ENCODE measurements around the gene SPECC1L.

SPECC1L gene

DNA sequence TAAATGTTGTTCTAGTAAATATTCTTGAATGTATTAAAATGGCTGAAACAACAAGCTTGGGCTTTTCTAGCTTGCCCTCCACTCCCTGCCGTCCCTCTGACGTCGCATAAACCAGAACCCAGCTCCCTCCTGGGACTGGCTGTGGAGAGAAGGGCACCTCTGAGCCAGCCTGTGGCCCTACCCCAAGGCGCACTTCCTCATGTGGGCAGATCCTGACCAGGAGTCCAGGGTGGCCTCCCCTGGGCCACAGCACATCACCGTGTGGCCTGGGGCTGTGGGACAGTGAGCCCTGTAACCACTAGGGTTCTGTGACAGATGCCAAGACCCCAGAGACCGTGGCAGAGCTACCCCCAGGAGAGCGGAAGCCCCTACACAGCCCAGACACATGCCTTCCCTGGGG is 146.6 kb downstream of the SPECC1L start:
- DNase-seq (ENCODE audit: low read depth): no peak

DNA sequence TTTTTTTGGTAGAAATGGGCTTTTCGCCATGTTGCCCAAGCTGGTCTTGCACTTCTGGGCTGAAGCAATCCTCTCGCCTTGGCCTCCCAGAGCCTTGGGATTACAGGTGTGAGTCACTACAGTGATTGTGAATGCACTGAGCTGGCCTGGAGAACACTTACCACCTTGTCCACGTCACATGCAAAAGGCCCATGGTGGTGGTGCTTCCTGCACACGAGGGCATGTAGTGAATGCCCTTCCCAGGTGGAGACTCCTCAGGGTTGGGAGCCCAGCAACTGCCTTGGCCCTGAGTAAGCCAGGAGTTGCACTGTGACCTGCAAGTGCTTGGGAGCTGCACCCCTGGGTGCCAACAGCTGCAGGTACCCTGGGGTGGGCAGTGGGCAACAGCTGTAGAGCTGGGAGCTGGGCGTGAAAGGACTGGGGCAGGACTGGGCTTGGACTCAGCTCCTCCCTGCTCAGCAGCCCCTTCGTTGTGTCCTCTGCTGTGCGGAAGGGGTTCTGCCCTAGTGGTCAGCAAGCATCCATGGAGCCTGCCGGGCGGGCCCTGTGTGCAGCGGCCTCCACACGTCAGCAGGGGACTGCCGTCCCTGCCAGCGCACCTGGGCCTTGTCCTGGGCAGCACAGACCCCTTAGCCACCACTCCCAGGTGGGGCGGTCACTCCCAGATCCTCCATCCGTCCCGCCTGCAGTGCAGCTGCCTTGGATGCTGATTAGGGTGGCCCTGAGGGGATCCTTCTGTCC is 147.4 kb downstream of the SPECC1L start:
- DNase-seq (ENCODE audit: low read depth): no peak

DNA sequence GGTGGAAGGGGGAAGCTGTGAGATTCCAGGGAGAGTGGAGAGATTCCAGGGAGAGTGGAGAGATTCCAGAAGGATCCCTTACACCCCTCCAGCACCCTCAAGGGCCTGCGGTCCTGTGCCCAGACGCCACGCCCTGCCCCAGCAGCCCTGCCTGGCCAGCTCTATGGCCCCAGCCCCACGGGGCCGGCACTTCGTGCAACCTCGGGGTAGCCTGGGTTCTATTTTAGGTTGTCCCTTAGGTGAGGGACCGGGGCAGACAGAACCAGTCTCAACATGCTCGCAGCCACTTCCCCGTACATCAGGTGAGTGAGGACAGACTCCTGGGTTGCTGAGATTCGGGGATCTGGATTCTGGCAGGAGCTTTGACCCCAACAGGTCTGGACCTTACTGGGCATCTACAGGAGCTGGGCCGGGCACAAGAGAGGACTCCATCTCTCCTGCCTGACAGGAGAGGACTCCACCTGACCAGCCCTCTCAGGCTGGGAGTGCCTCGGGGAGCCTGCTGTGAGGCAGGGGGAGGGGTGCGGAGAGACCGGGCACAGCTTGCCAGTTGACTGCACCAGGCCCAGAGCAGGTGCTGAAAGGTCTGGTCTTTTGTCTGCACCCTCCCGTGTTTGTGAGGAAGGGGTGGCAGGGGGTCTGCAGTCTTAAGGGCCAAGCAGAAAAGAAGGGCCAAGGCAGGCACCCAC is 148.3 kb downstream of the SPECC1L start:
- DNase-seq (ENCODE audit: low read depth): no peak

DNA sequence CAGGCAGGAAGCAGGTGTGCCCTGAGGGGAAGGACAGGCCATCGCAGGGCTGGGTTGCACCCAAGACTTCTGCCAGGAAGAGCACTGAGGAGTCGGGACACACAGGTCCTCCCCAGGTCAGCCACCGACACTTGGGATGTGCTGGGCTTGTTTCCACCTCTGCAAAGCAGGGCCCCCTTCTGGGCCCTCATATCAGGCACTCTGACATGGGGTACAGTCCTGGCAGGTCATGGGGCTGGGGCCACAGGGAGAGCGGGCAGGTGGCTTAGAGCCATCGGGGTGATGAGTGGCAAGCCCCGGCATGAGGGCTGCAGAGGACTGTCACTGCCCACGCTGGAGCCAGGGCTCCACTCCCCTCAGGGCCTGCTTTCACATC is 148.8 kb downstream of the SPECC1L start:
- no peak for DNase-seq (ENCODE audit: low read depth)

DNA sequence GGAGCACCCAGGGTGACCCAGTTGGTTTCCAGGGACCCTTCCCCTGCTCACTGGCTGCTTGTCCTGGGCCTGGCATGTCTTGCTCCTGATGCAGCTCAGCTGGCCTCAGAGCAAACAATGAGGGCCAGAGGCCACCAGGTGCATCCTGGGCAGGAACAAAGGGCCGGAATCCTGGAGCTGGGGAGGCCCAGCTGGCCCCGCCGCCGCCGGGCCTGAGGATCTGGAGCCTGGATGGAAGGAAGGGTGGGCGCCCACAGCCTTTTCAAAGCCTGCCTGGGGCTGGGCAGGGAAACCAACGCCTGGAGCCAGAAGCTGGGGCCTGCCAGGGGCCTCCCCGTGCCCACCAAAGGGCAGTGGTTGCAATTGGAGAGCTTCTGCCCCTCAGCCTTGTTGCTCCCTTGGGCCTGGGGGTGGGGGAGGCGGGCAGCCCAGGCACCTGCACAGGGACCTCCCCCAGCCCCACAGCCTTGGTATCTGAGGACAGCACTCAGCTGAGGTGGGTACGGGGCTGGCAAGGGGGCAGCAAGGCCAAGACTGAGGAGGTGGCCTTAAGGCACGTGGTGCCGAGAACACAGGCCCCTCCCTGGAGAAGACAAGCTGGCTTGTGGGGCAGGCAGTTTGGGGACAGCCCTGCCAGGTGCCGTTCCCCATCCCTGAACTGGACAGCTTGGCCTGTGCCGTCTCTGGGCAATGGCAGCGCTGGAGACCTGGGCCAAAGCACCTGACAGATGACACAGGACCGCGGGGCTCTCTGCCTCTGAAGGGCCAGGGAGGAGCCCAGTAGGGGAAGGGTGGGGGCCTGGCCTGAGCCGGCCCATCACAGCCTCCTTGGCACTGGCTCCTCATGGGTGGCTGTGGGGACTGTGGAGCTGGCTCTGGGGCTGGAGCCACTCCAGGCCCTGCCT is 149.7 kb downstream of the SPECC1L start:
- DNase-seq (ENCODE audit: low read depth): no peak

DNA sequence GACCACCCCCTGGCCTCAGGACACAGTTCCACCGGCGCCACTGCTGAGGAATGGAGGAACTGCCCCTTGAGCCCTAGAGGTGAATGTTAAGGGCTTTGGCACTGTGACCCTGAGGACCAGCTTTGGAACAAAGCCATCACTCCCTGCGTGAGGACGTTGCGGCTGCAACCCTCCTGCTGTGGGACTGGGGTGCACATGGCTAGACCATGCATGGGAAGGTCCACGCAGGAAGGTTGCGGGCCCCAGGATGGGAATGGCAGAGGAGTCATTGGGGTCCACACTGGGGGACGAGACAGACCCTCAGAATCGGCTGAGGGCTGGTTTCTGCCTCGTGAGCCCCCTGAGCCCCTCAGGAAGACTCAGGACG is 150.3 kb downstream of the SPECC1L start:
- no peak for DNase-seq (ENCODE audit: low read depth)

DNA sequence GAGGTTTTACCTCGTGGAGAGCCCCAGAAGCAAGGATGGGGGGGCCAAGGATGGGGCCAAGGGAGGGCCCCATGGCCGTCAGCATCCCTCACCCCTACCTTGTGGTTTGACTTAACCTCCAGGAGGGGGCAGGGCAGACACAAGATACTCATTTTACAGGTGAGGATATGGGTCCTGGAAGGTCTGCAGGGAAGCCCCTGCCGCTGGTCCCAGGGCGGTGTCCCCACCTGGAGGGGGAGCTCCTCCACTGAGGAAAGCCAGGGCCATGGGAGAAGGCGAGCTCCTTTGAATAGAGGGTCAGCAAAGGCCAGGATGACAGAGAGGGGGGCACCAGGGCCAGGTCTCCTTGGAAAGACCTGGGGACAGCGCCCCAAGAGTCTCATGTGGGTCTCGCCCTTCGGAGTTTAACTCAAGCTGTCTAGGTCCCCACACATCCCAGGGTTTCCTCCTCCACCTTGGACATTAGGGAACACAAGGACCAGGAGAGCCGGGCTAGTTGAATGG is 150.8 kb downstream of the SPECC1L start:
- no peak for DNase-seq (ENCODE audit: low read depth)

DNA sequence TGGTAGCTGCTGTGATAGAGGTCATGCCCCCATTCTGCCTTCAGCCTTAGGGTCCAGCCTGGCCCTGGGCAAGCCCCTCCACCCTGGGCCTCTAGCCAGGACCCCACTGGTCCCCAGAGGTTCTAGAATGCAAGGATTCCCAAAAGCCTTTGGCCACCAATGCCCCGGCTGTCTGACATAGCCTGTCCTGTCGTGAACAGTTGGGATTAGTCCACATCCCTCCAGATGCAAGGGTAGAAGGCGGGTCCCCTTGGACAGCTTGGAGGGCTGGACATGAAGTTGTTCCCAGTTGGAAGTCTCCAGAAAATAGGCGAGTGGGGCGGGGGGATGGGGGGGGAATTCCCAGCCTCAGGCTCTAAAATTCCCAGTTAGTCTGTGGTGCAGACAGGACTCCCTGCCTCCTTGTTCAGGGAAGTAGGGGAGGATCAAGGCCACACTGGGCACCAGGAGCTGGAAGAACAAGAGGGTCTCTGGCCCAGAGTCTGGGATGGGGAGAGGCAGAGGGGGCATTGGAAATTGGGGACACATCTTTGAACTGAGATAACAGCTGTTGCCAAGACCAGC is 151.6 kb downstream of the SPECC1L start:
- no peak for DNase-seq (ENCODE audit: low read depth)

DNA sequence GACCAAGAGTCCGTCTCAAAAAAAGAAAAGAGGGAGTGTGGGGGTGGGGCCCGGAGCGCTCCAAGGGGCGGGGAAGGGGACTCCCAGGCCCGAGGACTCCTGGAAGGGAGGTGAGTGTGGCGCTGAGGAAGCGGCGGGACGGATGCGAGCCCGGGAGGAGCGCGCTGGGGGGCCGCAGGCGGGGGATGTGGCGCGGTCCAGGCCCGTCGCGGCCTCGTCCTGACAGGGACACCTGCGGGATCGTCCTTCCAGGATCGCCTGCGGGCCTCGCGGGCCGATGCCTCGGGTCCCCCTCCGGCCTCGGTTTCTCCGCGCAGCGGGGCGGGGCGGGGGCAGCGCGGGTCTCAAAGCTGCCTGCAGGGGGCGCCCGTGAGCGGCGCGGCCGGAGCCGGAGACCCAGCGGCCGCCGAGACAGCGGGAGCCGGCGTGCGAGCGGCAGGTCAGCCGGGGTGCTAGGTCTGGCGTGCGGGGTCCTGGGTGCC is 152.9 kb downstream of the SPECC1L start:
- peak; percentile 29 for DNase-seq (ENCODE audit: low read depth)

DNA sequence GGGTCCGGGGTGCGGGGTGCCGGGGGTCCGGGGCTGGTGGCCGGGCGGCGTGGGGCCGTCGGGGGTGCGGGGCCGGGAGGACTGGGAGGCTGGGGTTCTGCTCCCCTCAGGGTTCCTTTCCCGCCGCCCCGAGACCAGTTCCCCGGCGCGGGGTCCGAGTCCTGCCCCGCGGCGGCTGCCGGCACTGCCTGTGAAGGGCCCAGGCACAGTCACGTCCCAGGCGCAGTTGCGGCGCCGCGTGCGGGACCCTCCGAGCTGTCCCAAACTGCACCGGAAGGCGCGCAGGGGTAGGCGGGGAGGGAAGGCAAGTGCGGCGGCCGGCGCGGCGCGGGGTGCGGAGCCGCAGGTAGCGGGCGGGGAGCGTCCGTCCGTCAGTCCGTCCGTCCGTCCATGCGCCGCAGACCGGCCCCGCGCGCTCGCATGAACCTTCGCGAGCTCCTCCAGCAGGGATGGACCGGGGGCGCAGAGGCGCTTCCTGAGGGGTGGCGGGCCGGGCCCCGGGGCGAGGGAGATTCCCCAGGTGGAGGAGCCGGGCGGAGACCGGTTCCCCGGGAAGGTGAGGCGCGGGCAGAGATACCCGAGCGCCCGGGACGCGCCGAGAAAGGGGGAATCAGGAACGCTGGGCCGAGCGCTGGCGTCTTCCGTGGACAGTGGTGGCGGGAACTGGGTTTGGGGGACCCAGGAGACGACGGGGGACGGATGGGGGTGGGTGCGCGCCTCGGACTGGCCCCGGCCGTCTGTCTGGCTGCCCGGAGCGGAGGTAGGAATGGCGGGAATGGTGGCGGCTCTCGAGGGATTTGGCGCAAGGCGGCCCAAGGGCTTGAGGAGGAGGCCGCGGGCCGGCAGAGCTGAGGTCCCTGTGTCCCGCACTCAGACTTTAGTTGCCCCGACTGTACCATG is 153.6 kb downstream of the SPECC1L start:
- no peak for DNase-seq (ENCODE audit: low read depth)

DNA sequence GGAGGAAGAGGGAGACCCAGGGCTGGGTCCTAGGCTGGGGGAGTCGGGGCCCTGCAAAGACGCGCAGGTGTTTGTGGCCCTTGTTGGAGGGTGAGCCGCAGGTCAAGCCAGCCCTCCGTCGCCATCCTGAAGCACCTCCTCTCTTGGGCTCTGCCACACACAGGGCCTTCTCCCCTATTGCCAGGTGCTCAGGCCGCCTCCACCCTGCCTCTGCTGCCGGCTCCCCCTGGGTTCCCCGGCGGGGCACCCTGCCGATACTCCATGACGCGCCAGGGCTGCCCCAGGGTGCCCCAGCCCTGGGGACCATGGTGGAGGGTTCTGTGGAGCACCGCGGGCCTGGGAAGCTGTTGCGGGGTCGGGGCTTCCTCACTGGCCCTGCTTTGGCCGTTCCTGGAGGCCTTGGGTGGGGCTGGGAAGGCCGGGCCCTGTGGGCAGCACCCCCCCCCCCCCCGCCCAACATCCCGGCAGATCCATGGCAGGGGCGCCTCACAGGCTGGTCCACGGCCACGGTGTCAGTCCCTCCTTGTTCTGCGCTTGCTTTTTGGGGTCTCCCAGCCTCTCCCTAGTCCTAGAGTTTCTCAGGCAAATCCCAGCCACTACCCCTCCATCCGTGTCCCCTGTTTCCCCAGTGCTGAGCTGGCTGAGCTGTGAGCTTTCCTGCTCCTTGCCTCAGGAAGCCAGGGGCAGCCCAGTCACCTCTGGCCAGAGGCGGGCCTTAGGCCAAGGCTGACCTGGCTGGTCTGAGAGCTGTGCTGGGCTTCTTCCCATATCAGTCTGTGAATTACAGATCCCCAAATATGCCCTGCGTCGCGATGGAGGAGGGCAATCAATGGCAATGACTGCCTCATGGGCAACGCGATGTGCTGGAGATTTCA is 154.5 kb downstream of the SPECC1L start:
- DNase-seq (ENCODE audit: low read depth): no peak

DNA sequence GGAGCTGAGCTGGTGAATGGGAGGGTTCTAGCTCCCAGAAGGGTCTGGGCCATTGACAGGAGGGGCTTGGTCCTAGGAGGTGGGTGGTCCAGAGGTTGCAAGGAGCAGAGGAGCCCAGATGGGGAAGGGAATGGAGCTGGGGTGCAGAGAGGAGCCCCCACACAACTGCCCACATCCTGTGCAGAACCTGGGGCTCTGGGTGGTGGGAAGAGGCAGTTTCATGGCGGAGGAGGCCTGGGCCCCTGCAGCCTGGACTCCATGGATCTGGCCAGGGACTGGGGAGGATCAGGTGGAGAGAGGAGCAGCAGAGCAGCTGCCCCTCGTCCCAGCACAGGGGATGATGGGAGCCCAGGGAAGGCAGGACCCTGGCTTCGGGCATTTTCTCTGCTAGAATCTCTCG is 155.8 kb downstream of the SPECC1L start:
- no peak for DNase-seq (ENCODE audit: low read depth)

DNA sequence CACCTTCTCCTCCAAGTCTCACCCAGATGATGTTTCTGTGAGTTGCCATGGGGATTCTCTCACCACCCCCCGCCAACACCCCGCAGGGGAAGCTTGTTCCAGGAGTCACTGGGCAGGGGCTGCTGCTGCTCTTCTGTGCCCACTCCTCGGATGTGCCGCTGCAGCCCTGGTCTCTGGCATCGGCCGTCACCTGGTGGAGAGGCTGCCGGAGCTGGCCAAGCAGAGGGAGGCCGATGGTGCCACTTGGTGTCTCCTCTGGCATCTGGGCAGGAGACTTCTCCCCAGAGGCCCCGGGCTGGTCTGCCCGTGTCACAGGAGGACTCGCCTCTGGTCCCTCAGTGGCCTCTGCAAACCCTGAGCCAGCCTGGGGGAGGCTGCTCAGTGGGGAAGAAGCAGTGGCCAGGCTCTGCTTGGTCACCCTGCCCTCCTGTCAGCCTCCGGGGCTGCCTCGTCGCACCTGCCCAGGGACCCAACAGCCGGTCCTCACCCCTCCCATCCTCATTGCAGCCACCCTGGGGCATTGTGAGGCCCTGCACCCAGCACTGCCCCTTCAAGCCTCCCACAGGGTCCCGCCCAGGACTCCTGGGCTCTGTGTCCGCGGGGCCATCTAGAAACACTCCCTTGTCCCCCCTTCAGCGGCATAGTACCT is 156.3 kb downstream of the SPECC1L start:
- DNase-seq (ENCODE audit: low read depth): no peak

DNA sequence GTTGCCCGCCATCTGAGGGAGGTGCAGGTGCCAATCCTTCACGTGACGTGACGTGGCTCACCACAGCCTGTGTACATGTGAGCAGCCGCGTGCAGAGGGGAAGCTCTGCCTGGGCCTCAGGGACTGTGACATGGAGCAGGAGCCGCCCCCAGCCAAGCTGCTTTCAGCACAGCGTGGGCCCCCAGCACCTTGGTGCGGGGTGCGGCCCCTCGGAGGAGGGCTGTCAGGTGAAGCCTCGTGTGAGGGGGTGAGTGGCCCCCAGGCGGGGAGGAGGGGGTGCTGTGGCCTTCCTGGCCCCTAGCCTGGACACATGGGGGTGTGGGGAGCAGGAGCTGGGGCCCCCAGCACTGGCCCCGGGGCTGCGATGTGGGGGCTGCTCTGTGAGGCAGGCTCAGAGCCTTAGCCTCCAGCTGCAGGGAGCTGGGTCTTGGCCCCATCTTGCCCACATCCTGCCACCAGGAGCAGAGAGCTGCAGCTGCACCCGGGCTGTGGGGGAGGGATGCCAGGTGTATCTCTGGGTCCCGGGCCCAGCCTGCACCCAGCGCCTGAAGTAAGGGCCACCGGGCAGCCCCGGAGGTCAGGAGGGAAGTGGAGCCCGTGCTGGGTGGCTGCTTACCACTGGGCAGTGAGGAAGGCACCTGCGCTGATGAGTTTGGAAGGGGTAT is 157.0 kb downstream of the SPECC1L start, which contains the start of gene ADORA2A:
TSS of gene ADORA2A (plus strand) at position 100 of the 665 bp plus-strand sequence. CDS start 5,806 bp downstream, outside the sequence.
- peak; percentile 62 for DNase-seq (ENCODE audit: low read depth)

DNA sequence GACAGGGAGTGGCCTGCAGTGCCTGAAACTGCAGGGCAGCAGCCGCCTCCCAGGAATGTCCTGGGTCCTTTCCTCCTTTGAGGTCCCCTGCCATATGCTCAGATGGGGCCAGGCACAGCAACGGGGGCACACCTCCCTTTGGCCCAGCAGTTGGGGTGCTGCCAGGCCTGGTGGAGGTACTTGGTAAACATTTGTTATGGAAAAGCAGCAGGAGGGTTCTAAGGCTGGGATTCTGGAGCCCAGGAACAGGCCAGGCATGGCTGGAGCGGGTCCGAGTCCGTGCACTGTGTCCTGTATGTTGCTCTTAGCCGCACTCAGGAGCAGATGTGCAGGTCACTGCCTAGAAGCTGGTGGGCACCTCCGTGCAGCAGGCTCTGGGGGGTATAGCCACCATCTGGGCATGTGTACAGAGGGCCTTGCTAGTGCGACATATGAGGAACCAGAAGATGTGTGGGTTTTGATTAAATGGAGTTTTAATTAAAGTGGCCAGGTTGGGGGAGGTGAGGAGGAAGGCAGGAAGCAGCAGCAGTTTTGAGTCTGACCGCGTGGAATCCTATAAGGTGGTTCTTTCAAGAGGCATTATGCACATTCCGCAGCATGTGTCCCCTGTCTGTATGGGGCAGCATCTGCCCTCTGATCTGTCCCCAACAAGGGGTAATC is 158.2 kb downstream of the SPECC1L start:
- no peak for DNase-seq (ENCODE audit: low read depth)

DNA sequence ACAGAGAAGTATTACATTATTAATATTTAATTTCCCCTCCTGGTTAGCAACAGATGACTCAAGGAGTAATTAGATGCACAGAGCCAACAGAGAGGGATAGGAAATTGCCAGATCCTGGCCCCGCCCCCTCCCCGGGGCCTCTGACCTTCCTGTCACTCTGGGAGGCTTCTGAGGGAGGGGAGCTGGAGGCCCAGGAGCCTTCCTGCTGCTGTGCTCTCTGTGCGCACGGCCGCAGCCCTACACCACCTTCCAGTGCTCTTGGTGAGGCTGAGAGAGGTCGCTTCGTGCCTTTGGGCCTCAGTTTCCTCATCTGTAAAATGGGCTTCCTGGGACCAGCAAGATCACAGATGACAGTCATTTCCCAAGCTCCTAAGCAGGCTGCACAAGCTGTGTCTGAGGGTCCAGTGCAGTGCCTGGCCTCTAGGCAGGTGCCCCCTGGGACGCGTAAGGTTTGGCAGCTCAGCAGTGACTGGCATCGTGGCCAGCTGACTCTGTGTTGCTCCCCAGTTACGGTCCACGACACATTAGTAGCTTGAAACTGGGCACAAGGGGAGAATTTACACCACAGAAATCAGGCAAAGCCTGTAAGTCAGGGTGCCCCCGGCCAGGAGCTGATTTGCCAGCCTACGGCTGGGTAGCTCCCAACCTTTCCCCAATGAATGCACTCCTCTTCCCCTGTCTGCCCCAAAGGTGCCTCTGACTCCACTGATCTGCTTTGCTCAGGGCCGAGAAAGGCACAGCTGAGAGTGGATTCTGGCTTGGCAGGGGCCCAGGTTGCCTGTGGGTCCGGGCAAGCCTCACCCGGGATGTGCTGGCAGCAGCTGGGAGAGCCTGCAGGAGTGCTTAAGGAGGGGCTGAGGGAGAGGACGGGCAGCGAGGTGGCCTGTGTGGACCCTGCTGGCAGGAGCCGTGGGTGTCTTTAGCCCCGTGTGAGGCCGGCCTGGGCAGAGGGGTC is 159.1 kb downstream of the SPECC1L start:
- DNase-seq (ENCODE audit: low read depth): no peak

All from stimulated activated CD8-positive, alpha-beta memory T cell treated with anti-CD3 and anti-CD28 coated beads, Interleukin-15, amount 100 ng/mL, for 1 hour (primary cell).